Sigmoid colon (tissue), 4 donors: Measurements from ENCODE around the gene CRTC1.

Experiments used
- EP300 ChIP-seq, 4 donors: sonication (generic); formaldehyde crosslinking; IDR thresholded peaks; one replicate each; pipeline ENCODE4 v1.6.1; 2017; ENCODE audit warnings: antibody characterized with exemption in 4 of 4
- TF ChIP-seq, protein P1 (sequence below), 4 experiments: fragments of 450-650 bp in 3 of 4; fragments of 200-600 bp in 1 of 4; IDR thresholded peaks; one replicate each; pipeline ENCODE4 v1.5.1; 2016 to 2019; ENCODE audit warnings: antibody characterized with exemption in 4 of 4, mild to moderate bottlenecking in 3 of 4, moderate library complexity in 2 of 4

DNA sequence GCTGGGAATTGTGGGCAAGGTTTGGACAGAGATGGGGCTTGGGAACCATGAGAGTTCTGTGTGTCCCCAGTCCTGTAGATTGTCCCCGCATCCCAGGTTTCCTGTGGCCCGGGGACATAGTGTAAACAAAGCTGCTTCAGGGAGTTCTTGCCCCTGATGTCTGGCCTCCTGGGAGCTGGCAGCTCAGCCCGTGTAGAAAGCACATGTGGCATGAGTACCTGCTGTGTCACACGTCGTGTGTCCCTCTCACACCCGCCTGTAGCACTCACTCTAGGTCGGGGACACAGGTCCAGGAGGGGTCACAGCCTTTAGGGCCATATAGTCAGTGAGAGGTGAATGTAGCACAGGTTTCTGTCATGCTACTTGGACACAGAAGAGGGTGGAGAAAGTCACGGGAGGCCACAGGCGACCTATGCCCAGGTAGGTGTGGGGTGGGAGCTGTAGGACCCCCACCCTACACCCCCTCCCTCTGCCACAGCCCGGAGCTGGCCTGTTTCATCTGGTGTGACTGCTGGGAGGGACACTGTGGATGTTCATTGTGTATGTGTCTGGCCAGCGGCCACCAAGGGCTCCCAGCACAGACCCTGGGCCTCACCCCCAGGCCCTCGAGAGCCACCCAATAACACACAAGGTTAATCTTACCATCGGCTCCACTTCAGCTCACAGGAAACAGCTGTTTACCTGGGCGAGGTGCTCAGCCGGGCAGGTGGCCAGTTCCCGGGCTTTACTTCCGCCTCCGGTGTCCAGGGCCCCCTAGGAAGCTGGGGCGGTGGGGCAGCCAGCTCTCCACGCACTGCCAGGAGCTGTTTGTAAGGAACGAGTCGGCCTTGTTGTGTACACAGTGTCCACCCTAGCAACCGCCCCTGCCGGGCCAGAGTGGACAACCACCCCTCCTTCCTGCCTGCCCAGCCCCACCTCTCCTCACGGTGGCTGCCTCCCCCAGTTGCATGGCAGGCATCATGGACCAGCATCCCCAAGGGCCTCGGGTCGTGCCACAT is 57.9 kb downstream of the CRTC1 start:
- TF ChIP-seq, protein P1, sequence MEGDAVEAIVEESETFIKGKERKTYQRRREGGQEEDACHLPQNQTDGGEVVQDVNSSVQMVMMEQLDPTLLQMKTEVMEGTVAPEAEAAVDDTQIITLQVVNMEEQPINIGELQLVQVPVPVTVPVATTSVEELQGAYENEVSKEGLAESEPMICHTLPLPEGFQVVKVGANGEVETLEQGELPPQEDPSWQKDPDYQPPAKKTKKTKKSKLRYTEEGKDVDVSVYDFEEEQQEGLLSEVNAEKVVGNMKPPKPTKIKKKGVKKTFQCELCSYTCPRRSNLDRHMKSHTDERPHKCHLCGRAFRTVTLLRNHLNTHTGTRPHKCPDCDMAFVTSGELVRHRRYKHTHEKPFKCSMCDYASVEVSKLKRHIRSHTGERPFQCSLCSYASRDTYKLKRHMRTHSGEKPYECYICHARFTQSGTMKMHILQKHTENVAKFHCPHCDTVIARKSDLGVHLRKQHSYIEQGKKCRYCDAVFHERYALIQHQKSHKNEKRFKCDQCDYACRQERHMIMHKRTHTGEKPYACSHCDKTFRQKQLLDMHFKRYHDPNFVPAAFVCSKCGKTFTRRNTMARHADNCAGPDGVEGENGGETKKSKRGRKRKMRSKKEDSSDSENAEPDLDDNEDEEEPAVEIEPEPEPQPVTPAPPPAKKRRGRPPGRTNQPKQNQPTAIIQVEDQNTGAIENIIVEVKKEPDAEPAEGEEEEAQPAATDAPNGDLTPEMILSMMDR (IDR thresholded peaks at IDR 0.05) = no peak
- no peak for TF ChIP-seq EP300 (IDR thresholded peaks at IDR 0.05)
